HEK293 (cell line): ENCODE data around the gene KRT17.

ENCODE experiments used
- HOXD13 ChIP-seq: sonication (generic); formaldehyde crosslinking; IDR thresholded peaks from 2 replicates; pipeline ENCODE4 v1.8.0; 2022; ENCODE audit warnings: missing genetic modification reagents, borderline replicate concordance
- SALL2 ChIP-seq: fragments of 450-650 bp; formaldehyde crosslinking; IDR thresholded peaks from 2 replicates; pipeline ENCODE4 v1.5.0; 2017; ENCODE audit warnings: missing biosample characterization, mild to moderate bottlenecking, missing genetic modification characterization, borderline replicate concordance
- YY1 ChIP-seq: fragments of 450-650 bp; formaldehyde crosslinking; IDR thresholded peaks from 2 replicates; pipeline ENCODE4 v1.5.1; 2018; ENCODE audit warnings: missing biosample characterization, missing genetic modification characterization
- ZBTB21 ChIP-seq: fragments of 450-650 bp; formaldehyde crosslinking; IDR thresholded peaks from 2 replicates; pipeline ENCODE4 v1.5.1; 2017; ENCODE audit warnings: missing biosample characterization, missing genetic modification characterization
- ZNF114 ChIP-seq: fragments of 450-650 bp; formaldehyde crosslinking; IDR thresholded peaks from 2 replicates; pipeline ENCODE4 v1.5.0; 2017; ENCODE audit warnings: missing biosample characterization, missing genetic modification characterization
- ZNF274 ChIP-seq, 2 experiments: fragments of 200-500 bp in 1 of 2; fragments of 450-650 bp in 1 of 2; sonication (Bioruptor generic) in 1 of 2; formaldehyde crosslinking in 1 of 2; IDR thresholded peaks; 2 replicates each; pipeline versions ENCODE4 v1.5.1 to v1.6.1; 2014 to 2016; ENCODE audit warnings: borderline replicate concordance in 1 of 2, inconsistent platforms in 1 of 2, low read length in 1 of 2, missing biosample characterization in 1 of 2, missing genetic modification characterization in 1 of 2
- ZNF704 ChIP-seq: fragments of 450-650 bp; formaldehyde crosslinking; IDR thresholded peaks from 2 replicates; pipeline ENCODE4 v1.5.1; 2016; ENCODE audit warnings: missing biosample characterization, missing genetic modification characterization
- ZNF776 ChIP-seq: fragments of 450-650 bp; formaldehyde crosslinking; IDR thresholded peaks from 2 replicates; pipeline ENCODE4 v1.5.0; 2017; ENCODE audit warnings: missing biosample characterization, missing genetic modification characterization, borderline replicate concordance
- TF ChIP-seq, protein P1 (sequence below): fragments of 450-650 bp; formaldehyde crosslinking; IDR thresholded peaks from 2 replicates; pipeline ENCODE4 v1.5.1; 2016; ENCODE audit warnings: missing biosample characterization, missing genetic modification characterization
- TF ChIP-seq, protein P2 (sequence below): fragments of 450-650 bp; formaldehyde crosslinking; IDR thresholded peaks from 2 replicates; pipeline ENCODE4 v1.5.1; 2016; ENCODE audit warnings: missing biosample characterization, missing genetic modification characterization
- TF ChIP-seq, protein P3 (sequence below): fragments of 450-650 bp; formaldehyde crosslinking; conservative IDR thresholded peaks from 2 replicates; pipeline ENCODE4 v1.5.1; 2016; ENCODE audit warnings: low read depth, missing biosample characterization, missing genetic modification characterization

DNA sequence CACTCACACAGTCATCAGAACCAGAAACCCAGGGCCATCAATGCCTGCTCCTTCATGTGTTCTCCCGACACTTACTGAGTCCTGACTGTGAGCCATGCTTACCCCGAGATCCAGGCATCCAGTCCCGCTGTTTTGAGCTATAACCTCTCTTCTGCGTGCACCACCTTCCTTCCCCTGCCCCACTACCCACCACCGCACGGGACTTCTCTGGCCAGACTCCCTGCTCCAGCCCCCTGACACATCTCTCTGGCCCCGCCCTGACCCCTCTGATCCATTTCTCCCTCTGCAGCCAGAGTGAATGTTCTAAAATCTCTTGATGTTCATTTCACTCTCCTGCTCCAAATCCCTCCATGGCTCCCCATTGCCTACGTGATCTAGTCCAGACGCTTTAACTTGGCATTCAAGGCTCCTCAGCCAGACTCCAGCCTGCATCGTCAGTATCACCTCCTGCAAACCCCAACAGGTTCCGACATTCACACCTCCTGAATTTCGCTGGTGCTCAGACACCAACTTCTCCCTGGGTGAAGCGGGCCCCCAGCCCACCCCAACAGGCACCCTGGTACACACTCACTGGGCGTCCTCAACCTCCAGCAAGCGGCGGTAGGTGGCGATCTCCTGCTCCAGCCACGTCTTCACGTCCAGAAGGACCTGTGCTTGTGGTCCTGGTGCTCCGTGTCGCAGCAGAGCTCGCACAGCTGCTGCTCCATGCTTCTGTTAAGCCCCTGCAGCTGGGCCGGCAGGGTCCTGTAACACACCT lies 3.1 kb upstream of the KRT17 start:
- no peak for TF ChIP-seq YY1 (tag by site-specific recombination)
- TF ChIP-seq, protein P1, sequence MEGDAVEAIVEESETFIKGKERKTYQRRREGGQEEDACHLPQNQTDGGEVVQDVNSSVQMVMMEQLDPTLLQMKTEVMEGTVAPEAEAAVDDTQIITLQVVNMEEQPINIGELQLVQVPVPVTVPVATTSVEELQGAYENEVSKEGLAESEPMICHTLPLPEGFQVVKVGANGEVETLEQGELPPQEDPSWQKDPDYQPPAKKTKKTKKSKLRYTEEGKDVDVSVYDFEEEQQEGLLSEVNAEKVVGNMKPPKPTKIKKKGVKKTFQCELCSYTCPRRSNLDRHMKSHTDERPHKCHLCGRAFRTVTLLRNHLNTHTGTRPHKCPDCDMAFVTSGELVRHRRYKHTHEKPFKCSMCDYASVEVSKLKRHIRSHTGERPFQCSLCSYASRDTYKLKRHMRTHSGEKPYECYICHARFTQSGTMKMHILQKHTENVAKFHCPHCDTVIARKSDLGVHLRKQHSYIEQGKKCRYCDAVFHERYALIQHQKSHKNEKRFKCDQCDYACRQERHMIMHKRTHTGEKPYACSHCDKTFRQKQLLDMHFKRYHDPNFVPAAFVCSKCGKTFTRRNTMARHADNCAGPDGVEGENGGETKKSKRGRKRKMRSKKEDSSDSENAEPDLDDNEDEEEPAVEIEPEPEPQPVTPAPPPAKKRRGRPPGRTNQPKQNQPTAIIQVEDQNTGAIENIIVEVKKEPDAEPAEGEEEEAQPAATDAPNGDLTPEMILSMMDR = no peak
- no peak for TF ChIP-seq ZBTB21 (tag by site-specific recombination)
- no peak for TF ChIP-seq ZNF274 (IDR thresholded peaks at IDR 0.05; ENCODE audit: low read length)
- TF ChIP-seq ZNF274 (tag by site-specific recombination; IDR thresholded peaks at IDR 0.05; ENCODE audit: borderline replicate concordance) = no peak
- TF ChIP-seq SALL2 (tag by site-specific recombination) = no peak
- TF ChIP-seq ZNF704 (tag by site-specific recombination) = no peak
- no peak for TF ChIP-seq ZNF776
- TF ChIP-seq ZNF114 (tag by site-specific recombination) = no peak
- TF ChIP-seq, protein P2, sequence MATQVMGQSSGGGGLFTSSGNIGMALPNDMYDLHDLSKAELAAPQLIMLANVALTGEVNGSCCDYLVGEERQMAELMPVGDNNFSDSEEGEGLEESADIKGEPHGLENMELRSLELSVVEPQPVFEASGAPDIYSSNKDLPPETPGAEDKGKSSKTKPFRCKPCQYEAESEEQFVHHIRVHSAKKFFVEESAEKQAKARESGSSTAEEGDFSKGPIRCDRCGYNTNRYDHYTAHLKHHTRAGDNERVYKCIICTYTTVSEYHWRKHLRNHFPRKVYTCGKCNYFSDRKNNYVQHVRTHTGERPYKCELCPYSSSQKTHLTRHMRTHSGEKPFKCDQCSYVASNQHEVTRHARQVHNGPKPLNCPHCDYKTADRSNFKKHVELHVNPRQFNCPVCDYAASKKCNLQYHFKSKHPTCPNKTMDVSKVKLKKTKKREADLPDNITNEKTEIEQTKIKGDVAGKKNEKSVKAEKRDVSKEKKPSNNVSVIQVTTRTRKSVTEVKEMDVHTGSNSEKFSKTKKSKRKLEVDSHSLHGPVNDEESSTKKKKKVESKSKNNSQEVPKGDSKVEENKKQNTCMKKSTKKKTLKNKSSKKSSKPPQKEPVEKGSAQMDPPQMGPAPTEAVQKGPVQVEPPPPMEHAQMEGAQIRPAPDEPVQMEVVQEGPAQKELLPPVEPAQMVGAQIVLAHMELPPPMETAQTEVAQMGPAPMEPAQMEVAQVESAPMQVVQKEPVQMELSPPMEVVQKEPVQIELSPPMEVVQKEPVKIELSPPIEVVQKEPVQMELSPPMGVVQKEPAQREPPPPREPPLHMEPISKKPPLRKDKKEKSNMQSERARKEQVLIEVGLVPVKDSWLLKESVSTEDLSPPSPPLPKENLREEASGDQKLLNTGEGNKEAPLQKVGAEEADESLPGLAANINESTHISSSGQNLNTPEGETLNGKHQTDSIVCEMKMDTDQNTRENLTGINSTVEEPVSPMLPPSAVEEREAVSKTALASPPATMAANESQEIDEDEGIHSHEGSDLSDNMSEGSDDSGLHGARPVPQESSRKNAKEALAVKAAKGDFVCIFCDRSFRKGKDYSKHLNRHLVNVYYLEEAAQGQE = no peak
- no peak for TF ChIP-seq HOXD13 (CRISPR knock-in tag)
- TF ChIP-seq, protein P3, sequence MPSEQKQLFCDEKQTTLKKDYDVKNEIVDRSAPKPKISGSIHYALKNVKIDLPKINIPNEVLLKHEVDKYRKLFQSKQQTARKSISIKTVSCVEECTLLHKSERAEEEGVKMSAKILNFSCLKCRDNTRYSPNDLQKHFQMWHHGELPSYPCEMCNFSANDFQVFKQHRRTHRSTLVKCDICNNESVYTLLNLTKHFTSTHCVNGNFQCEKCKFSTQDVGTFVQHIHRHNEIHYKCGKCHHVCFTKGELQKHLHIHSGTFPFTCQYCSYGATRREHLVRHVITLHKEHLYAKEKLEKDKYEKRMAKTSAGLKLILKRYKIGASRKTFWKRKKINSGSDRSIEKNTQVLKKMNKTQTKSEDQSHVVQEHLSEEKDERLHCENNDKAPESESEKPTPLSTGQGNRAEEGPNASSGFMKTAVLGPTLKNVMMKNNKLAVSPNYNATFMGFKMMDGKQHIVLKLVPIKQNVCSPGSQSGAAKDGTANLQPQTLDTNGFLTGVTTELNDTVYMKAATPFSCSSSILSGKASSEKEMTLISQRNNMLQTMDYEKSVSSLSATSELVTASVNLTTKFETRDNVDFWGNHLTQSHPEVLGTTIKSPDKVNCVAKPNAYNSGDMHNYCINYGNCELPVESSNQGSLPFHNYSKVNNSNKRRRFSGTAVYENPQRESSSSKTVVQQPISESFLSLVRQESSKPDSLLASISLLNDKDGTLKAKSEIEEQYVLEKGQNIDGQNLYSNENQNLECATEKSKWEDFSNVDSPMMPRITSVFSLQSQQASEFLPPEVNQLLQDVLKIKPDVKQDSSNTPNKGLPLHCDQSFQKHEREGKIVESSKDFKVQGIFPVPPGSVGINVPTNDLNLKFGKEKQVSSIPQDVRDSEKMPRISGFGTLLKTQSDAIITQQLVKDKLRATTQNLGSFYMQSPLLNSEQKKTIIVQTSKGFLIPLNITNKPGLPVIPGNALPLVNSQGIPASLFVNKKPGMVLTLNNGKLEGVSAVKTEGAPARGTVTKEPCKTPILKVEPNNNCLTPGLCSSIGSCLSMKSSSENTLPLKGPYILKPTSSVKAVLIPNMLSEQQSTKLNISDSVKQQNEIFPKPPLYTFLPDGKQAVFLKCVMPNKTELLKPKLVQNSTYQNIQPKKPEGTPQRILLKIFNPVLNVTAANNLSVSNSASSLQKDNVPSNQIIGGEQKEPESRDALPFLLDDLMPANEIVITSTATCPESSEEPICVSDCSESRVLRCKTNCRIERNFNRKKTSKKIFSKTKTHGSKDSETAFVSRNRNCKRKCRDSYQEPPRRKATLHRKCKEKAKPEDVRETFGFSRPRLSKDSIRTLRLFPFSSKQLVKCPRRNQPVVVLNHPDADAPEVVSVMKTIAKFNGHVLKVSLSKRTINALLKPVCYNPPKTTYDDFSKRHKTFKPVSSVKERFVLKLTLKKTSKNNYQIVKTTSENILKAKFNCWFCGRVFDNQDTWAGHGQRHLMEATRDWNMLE (tag by site-specific recombination) = no peak
